NT2/D1 (cell line): Measurements from ENCODE around the gene CRY1.

Source experiments
- DNase-seq: peaks from one replicate; pipeline ENCODE4 v3.0.0-alpha.2; 2011; ENCODE audit warnings: low read depth, low spot score
- H3K27me3 ChIP-seq: 2 replicates; pipeline ENCODE4 v1.6.0; 2011; ENCODE audit warnings: mild to moderate bottlenecking; ENCODE audit not compliant: insufficient read length, insufficient read depth
- H3K36me3 ChIP-seq: 2 replicates; pipeline ENCODE4 v1.6.1; 2011; ENCODE audit warnings: mild to moderate bottlenecking, low read length, mixed read lengths; ENCODE audit not compliant: insufficient read depth, insufficient read length
- H3K4me1 ChIP-seq: 2 replicates; pipeline ENCODE4 v1.5.1; 2011; ENCODE audit not compliant: insufficient read depth, insufficient read length
- H3K4me3 ChIP-seq: 2 replicates; pipeline ENCODE4 v1.5.1; 2011; ENCODE audit warnings: low read depth; ENCODE audit not compliant: insufficient read length
- H3K9ac ChIP-seq: 2 replicates; pipeline ENCODE4 v1.6.0; 2011; ENCODE audit warnings: low read depth; ENCODE audit not compliant: insufficient read length
- H3K9me3 ChIP-seq: 2 replicates; pipeline ENCODE4 v1.5.1; 2011; ENCODE audit warnings: mild to moderate bottlenecking, low read length; ENCODE audit not compliant: insufficient read depth
- SUZ12 ChIP-seq: IDR thresholded peaks from 2 replicates; pipeline ENCODE4 v1.6.1; 2011; ENCODE audit not compliant: insufficient read length, insufficient read depth; ENCODE audit errors: extremely low read depth
- YY1 ChIP-seq: IDR thresholded peaks from 2 replicates; pipeline ENCODE4 v1.6.1; 2011; ENCODE audit not compliant: insufficient read length, insufficient read depth
- ZNF274 ChIP-seq: IDR thresholded peaks from 2 replicates; pipeline ENCODE4 v1.6.1; 2011; ENCODE audit warnings: mild to moderate bottlenecking, low read depth, low read length

CRY1 gene

GRCh38 chr12:106955377-106956047, 137.8 kb downstream of the CRY1 start, which contains the start of gene TMEM263:
Gene TMEM263 (plus strand): TSS chr12:106955907. CDS start chr12:106967117, 11,210 bp downstream.
- peaks cover 3% of the 10 kb centered on the region for H3K4me1 ChIP-seq
- peak within 1 kb of the TSS; percentile 92 for H3K4me3 ChIP-seq
- peak; percentile 93 for DNase-seq

GRCh38 chr12:106954462-106955376, 138.6 kb downstream of the CRY1 start:
- Histone ChIP-seq H3K36me3 (peaks cover 11% of the 10 kb centered on the region), H3K9me3 (peaks cover 22% of the 10 kb centered on the region; the same call in 1 of the 2 replicates), H3K9ac (peak overlapping the region; percentile 70), H3K4me1 (peaks cover 3% of the 10 kb centered on the region), H3K27me3 (no peaks in the 10 kb centered on the region), H3K4me3 (peak overlapping the region; percentile 92)
- DNase-seq = no peak
- TF ChIP-seq YY1 = no peak
- no peak for TF ChIP-seq SUZ12
- no peak for TF ChIP-seq ZNF274

More at GRCh38 chr12:106955377-106956047, 137.8 kb downstream of the CRY1 start, which contains the start of gene TMEM263:
- TF ChIP-seq YY1 (peak; percentile 23), SUZ12 (no peak)
- H3K27me3 ChIP-seq = no peaks in the 10 kb centered on the region
- H3K9ac ChIP-seq = peak within 1 kb of the TSS; percentile 89
- peaks cover 11% of the 10 kb centered on the region for H3K36me3 ChIP-seq
- H3K9me3 ChIP-seq = peaks cover 16% of the 10 kb centered on the region; the same call in 1 of the 2 replicates

GRCh38 chr12:106953352-106954250, 139.7 kb downstream of the CRY1 start:
- Histone ChIP-seq H3K27me3 (no peaks in the 10 kb centered on the region), H3K36me3 (peaks cover under 1% of the 10 kb centered on the region), H3K9ac (no peak overlapping the region), H3K9me3 (peaks cover 33% of the 10 kb centered on the region; the same call in 1 of the 2 replicates), H3K4me1 (peaks cover 3% of the 10 kb centered on the region), H3K4me3 (no peak overlapping the region)
- no peak for DNase-seq
- no peak for TF ChIP-seq ZNF274
- TF ChIP-seq SUZ12 = no peak
- TF ChIP-seq YY1 = no peak

GRCh38 chr12:106950591-106950990, 142.8 kb downstream of the CRY1 start:
- Histone ChIP-seq H3K27me3 (no peaks in the 10 kb centered on the region), H3K4me3 (no peak overlapping the region), H3K9ac (no peak overlapping the region), H3K9me3 (peaks cover 56% of the 10 kb centered on the region), H3K4me1 (peaks cover 3% of the 10 kb centered on the region), H3K36me3 (no peaks in the 10 kb centered on the region)
- no peak for DNase-seq
- no peak for TF ChIP-seq YY1
- no peak for TF ChIP-seq SUZ12
- no peak for TF ChIP-seq ZNF274

- Histone ChIP-seq H3K36me3 (no peaks in the 10 kb centered on the region), H3K27me3 (no peaks in the 10 kb centered on the region), H3K4me3 (no peak overlapping the region), H3K4me1 (no peaks in the 10 kb centered on the region), H3K9me3 (peaks cover 69% of the 10 kb centered on the region), H3K9ac (no peak overlapping the region)
- no peak for TF ChIP-seq SUZ12
- no peak for DNase-seq
Measured at GRCh38 chr12:106947461-106947860, 145.9 kb downstream of the CRY1 start.

GRCh38 chr12:106945261-106945851, 148.0 kb downstream of the CRY1 start:
- no peak for DNase-seq
- Histone ChIP-seq H3K27me3 (no peaks in the 10 kb centered on the region), H3K9ac (no peak overlapping the region), H3K36me3 (no peaks in the 10 kb centered on the region), H3K9me3 (peaks cover 69% of the 10 kb centered on the region), H3K4me1 (no peaks in the 10 kb centered on the region), H3K4me3 (no peak overlapping the region)
- TF ChIP-seq ZNF274 = no peak
- TF ChIP-seq SUZ12 = no peak
- no peak for TF ChIP-seq YY1

GRCh38 chr12:106942775-106943174, 150.6 kb downstream of the CRY1 start:
- DNase-seq = no peak
- Histone ChIP-seq H3K4me1 (no peaks in the 10 kb centered on the region), H3K27me3 (no peaks in the 10 kb centered on the region), H3K36me3 (no peaks in the 10 kb centered on the region), H3K9me3 (peaks cover 57% of the 10 kb centered on the region), H3K4me3 (no peak overlapping the region), H3K9ac (no peak overlapping the region)
- TF ChIP-seq ZNF274 (no peak), YY1 (no peak), SUZ12 (no peak)
